ENCODE results near the gene RPS16. TPM values are rescaled to one million over a fixed set of nuclear protein-coding genes. Genes with fewer than 3 reads are reported as not detected.

RPS16 gene
- total and polyA plus RNA-seq, 2 of the 13 experiments (the other 11 are each of a cell fraction or from before 2014, with no cell fraction given) = 488 to 2,583 TPM

- TF ChIP-seq RNF219 (CRISPR knock-in tag; IDR thresholded peaks at IDR 0.05) = no peak
- no peak for TF ChIP-seq KDM6A (CRISPR knock-in tag; IDR thresholded peaks at IDR 0.05; ENCODE audit: low read depth)
- TF ChIP-seq GTF3A (CRISPR knock-in tag; conservative IDR thresholded peaks at IDR 0.05) = no peak
- no peak for TF ChIP-seq MXD4 (CRISPR knock-in tag; IDR thresholded peaks at IDR 0.05)
- TF ChIP-seq ZNF350 (CRISPR knock-in tag; IDR thresholded peaks at IDR 0.05; ENCODE audit: borderline replicate concordance, low read depth) = no peak
- TF ChIP-seq ZNF761 (CRISPR knock-in tag; conservative IDR thresholded peaks at IDR 0.05) = 0 out of 2 replicates have a peak, but pooled peaks have one; percentile 17
- TF ChIP-seq ZFP62 (CRISPR knock-in tag; IDR thresholded peaks at IDR 0.05) = no peak
- TF ChIP-seq RAD21 (CRISPR knock-in tag; IDR thresholded peaks at IDR 0.05) = peak; percentile 96
- no peak for TF ChIP-seq RFX3 (CRISPR knock-in tag; IDR thresholded peaks at IDR 0.05)
- TF ChIP-seq DMTF1 (CRISPR knock-in tag; IDR thresholded peaks at IDR 0.05) = no peak
- TF ChIP-seq ATF4 (CRISPR knock-in tag; IDR thresholded peaks at IDR 0.05) = no peak
- TF ChIP-seq ZNF34 (CRISPR knock-in tag; IDR thresholded peaks at IDR 0.05; ENCODE audit: borderline replicate concordance) = peak; percentile 19; the same call in 1 of the 2 replicates
- no peak for TF ChIP-seq ZNF691 (CRISPR knock-in tag; IDR thresholded peaks at IDR 0.05; ENCODE audit: borderline replicate concordance, low read depth)
- no peak for TF ChIP-seq FOXM1 (CRISPR knock-in tag; IDR thresholded peaks at IDR 0.05)
- TF ChIP-seq CSRNP2 (CRISPR knock-in tag; conservative IDR thresholded peaks at IDR 0.05; ENCODE audit: low read depth) = no peak
- TF ChIP-seq ZNF280D (CRISPR knock-in tag; IDR thresholded peaks at IDR 0.05) = no peak
- no peak for TF ChIP-seq ZNF788 (CRISPR knock-in tag; IDR thresholded peaks at IDR 0.05; ENCODE audit: borderline replicate concordance)
- TF ChIP-seq ESRRA (CRISPR knock-in tag; IDR thresholded peaks at IDR 0.05; ENCODE audit: low read depth) = no peak; the same call in 1 of the 2 replicates
- TF ChIP-seq ZNF317 (CRISPR knock-in tag; IDR thresholded peaks at IDR 0.05) = no peak
Observed at GRCh38 chr19:39411832-39412099, 24.0 kb downstream of the RPS16 start (continued).

Measured in HepG2 (cell line).